K562 (cell line): ENCODE measurements around the gene IRX6. TPM values are rescaled to one million over a fixed set of nuclear protein-coding genes. Genes with fewer than 3 reads are reported as not detected.

Experiments used
- ATAC-seq: fragments of 200-7000 bp; cut with Tn5 transposase; 3 replicates; pipeline ENCODE4 v1.9.1; 2020; ENCODE audit warnings: moderate library complexity
- BruUV-seq: library from RNA; stranded (reverse); fragments of 400-500 nt; replicated peaks from 2 replicates; lab custom pipeline; 2021; lab: Mats Ljungman, UMichigan
- CTCF ChIA-PET: fragments of 300-600 bp; formaldehyde crosslinking; extraction: SDS; loops from one replicate; lab custom pipeline; 2021; ENCODE audit warnings: low intra/inter-chr PET ratio; lab: Yijun Ruan, JAX
- POLR2A ChIA-PET: fragments of 300-600, 350-650 bp; sonication (Branson Sonifier 250); formaldehyde crosslinking; extraction: SDS; loops from one replicate; lab custom pipeline; 2021; ENCODE audit warnings: antibody characterized with exemption, inconsistent platforms; lab: Yijun Ruan, JAX
- DNase-seq, 4 experiments: peaks; one replicate each; pipeline versions ENCODE4 v3.0.0 to v3.0.0-alpha.2; 2011 to 2018; ENCODE audit warnings: low spot score in 3 of 4, mixed read lengths in 3 of 4; ENCODE audit errors: extremely low read depth in 1 of 4
- FAIRE-seq: peaks from 2 replicates; lab custom pipeline; 2011; peaks lifted over from hg19 to GRCh38; lab: Jason Lieb, UNC
- H2AFZ ChIP-seq: 2 replicates; pipeline ENCODE4 v1.6.0; 2011; ENCODE audit warnings: low read depth, low read length, control low read depth, inconsistent platforms
- H3K27ac ChIP-seq: fragments of 200-600 bp; 3 replicates; pipeline ENCODE4 v1.8.0; 2011; ENCODE audit warnings: low read depth, mild to moderate bottlenecking, control low read depth, inconsistent platforms, low read length, moderate library complexity, mixed read lengths; ENCODE audit errors: extremely low read depth
- H3K27me3 ChIP-seq, 2 experiments: fragments of 300-600 bp in 1 of 2; 2 replicates in 1 of 2; 3 replicates in 1 of 2; pipeline versions ENCODE4 v1.6.0 to v1.8.0; 2011; ENCODE audit warnings: inconsistent platforms in 2 of 2, low read length in 2 of 2, mild to moderate bottlenecking in 1 of 2, mixed read lengths in 1 of 2, moderate library complexity in 1 of 2; ENCODE audit not compliant: control insufficient read depth in 2 of 2, insufficient read depth in 2 of 2
- H3K36me3 ChIP-seq: fragments of 300-600 bp; 3 replicates; pipeline ENCODE4 v1.8.0; 2011; ENCODE audit warnings: mild to moderate bottlenecking, low read length, inconsistent platforms; ENCODE audit not compliant: control insufficient read depth, insufficient read depth
- H3K4me1 ChIP-seq, 2 experiments: fragments of 200-600 bp in 1 of 2; replicated peaks in 1 of 2; 2 replicates in 1 of 2; 3 replicates in 1 of 2; pipeline versions ENCODE4 v1.5.1 to v1.8.0; 2011; ENCODE audit warnings: inconsistent platforms in 2 of 2, low read length in 2 of 2, mild to moderate bottlenecking in 1 of 2, mixed read lengths in 1 of 2, moderate library complexity in 1 of 2; ENCODE audit not compliant: control insufficient read depth in 2 of 2, insufficient read depth in 2 of 2
- H3K4me2 ChIP-seq: 2 replicates; pipeline ENCODE4 v1.6.1; 2011; ENCODE audit warnings: low read length, control low read depth, inconsistent platforms, mixed read lengths; ENCODE audit not compliant: insufficient read depth
- H3K4me3 ChIP-seq: fragments of 200-600 bp; sonication (generic), shearing (Covaris generic); 2 replicates; pipeline ENCODE4 v1.5.1; 2016; ENCODE audit warnings: control low read depth, inconsistent platforms
- H3K79me2 ChIP-seq: fragments of 200-600 bp; 3 replicates; pipeline ENCODE4 v1.8.0; 2011; ENCODE audit warnings: low read length, inconsistent platforms; ENCODE audit not compliant: control insufficient read depth, insufficient read depth
- H3K9ac ChIP-seq, 2 experiments: 2 replicates each; pipeline versions ENCODE4 v1.6.0 to v1.6.1; 2011; ENCODE audit warnings: low read depth in 2 of 2, low read length in 2 of 2, control low read depth in 1 of 2, inconsistent platforms in 1 of 2, mild to moderate bottlenecking in 1 of 2, mixed read lengths in 1 of 2; ENCODE audit not compliant: insufficient read depth in 1 of 2
- H3K9me1 ChIP-seq: one replicate; pipeline ENCODE4 v1.6.0; 2011; ENCODE audit warnings: inconsistent platforms, mild to moderate bottlenecking, low read length, moderate library complexity; ENCODE audit not compliant: control insufficient read depth, insufficient read depth
- H3K9me3 ChIP-seq: replicated peaks from 2 replicates; pipeline ENCODE4 v1.5.1; 2011; ENCODE audit warnings: low read depth, low read length, inconsistent platforms; ENCODE audit not compliant: control insufficient read depth, insufficient read depth
- H4K20me1 ChIP-seq: replicated peaks from 2 replicates; pipeline ENCODE4 v1.6.1; 2011; ENCODE audit warnings: low read length, inconsistent platforms, mixed read lengths; ENCODE audit not compliant: control insufficient read depth, insufficient read depth
- KDM1A ChIP-seq, 2 experiments: fragments of 450-650 bp; IDR thresholded peaks; 2 replicates each; pipeline ENCODE4 v1.6.1; 2016; ENCODE audit warnings: mild to moderate bottlenecking in 2 of 2
- MEIS2 ChIP-seq: fragments of 450-650 bp; IDR thresholded peaks from 2 replicates; pipeline ENCODE4 v1.6.1; 2014; ENCODE audit warnings: mild to moderate bottlenecking; ENCODE audit not compliant: partially characterized antibody
- NR2F6 ChIP-seq: fragments of 450-650 bp; formaldehyde crosslinking; IDR thresholded peaks from 2 replicates; pipeline ENCODE4 v1.4.0; 2020; ENCODE audit warnings: mild to moderate bottlenecking
- PHB2 ChIP-seq: fragments of 450-650 bp; IDR thresholded peaks from 2 replicates; pipeline ENCODE4 v1.6.1; 2017; ENCODE audit warnings: low read depth
- POLR3G ChIP-seq: IDR thresholded peaks from 2 replicates; pipeline ENCODE4 v1.6.1; 2011; ENCODE audit not compliant: insufficient read length, insufficient replicate concordance; ENCODE audit errors: extremely low read depth
- PRPF4 ChIP-seq: fragments of 200-400 bp; formaldehyde crosslinking; IDR thresholded peaks from one replicate; pipeline ENCODE4 v1.6.1; 2017; ENCODE audit warnings: low read length, low read depth, mild to moderate bottlenecking; ENCODE audit not compliant: insufficient read depth, poor library complexity, severe bottlenecking
- RBFOX2 ChIP-seq: fragments of 200-400 bp; formaldehyde crosslinking; IDR thresholded peaks from 2 replicates; pipeline ENCODE4 v1.6.1; 2017; ENCODE audit warnings: low read depth, mild to moderate bottlenecking, low read length, moderate library complexity
- SMAD4 ChIP-seq: fragments of 250-450 bp; sonication (Bioruptor Pico); conservative IDR thresholded peaks from 2 replicates; pipeline ENCODE4 v1.8.0; 2021; ENCODE audit warnings: inconsistent platforms, mild to moderate bottlenecking, moderate library complexity
- SMC3 ChIP-seq: conservative IDR thresholded peaks from 2 replicates; pipeline ENCODE4 v1.6.1; 2011; ENCODE audit warnings: low read depth, low read length, improper control_type of control experiment; ENCODE audit not compliant: insufficient read depth
- TBP ChIP-seq: optimal IDR thresholded peaks from 2 replicates; pipeline ENCODE3; 2011; ENCODE audit warnings: low read depth, low read length, improper control_type of control experiment
- TEAD1 ChIP-seq, 2 experiments: fragments of 450-650 bp in 1 of 2; sonication (generic) in 1 of 2; formaldehyde crosslinking; IDR thresholded peaks; 2 replicates each; pipeline versions ENCODE4 v1.4.0 to v1.8.0; 2020 to 2022; ENCODE audit warnings: mild to moderate bottlenecking in 2 of 2, missing genetic modification reagents in 1 of 2
- ZBTB1 ChIP-seq: sonication (generic); formaldehyde crosslinking; IDR thresholded peaks from 2 replicates; pipeline ENCODE4 v1.8.1; 2023; ENCODE audit warnings: missing genetic modification reagents, low read depth, mild to moderate bottlenecking, borderline replicate concordance
- WGBS: fragments of 100-300 bp; shearing (Covaris generic); methylation state at CpG from one replicate; pipeline ENCODE4 v1.1.6; 2016; ENCODE audit warnings: low coverage, mixed read lengths; ENCODE audit not compliant: insufficient coverage; ENCODE audit errors: missing lambda C conversion rate; 5-methylcytosine and 5-hydroxymethylcytosine counted together
- in situ Hi-C: fragments of 300-500 bp; cut with MboI; formaldehyde crosslinking; loops from 4 replicates; pipeline ENCODE4 v1.15.0; 2018; ENCODE audit warnings: inconsistent platforms, mixed read lengths
- intact Hi-C: fragments of 100-400 bp; cut with micrococcal nuclease; formaldehyde crosslinking; loops from 2 replicates; pipeline ENCODE4 v1.14.2; 2022
- polyA plus RNA-seq, 8 experiments: library from polyadenylated mRNA; depleted of rRNA in 4 of 8; stranded (reverse) in 5 of 8; unstranded in 3 of 8; fragments of >200 nt; fragmentation: Nextera tagmentation in 2 of 8; fragmentation: Illumina TruSeq in 1 of 8; extraction: Ambion mirVana in 2 of 8; extraction: Trizol in 1 of 8; gene quantifications; 2 replicates each; pipeline versions ENCODE4 v1.2.1 to v1.2.3, GENCODE V29; 2011 to 2014; ENCODE audit warnings: inconsistent platforms in 1 of 8, missing spikeins in 1 of 8
- total RNA-seq, 7 experiments: library from RNA; depleted of rRNA in 6 of 7; stranded (reverse); fragments of >200 nt in 6 of 7; fragmentation: Illumina TruSeq in 2 of 7; extraction: Trizol in 2 of 7; gene quantifications; 2 replicates each; pipeline versions ENCODE4 v1.2.1 to v1.2.3, GENCODE V29; 2011 to 2021; ENCODE audit warnings: low replicate concordance in 1 of 7
- TF ChIP-seq, protein P1 (sequence below): fragments of 200-800 bp; sonication (Bioruptor generic); IDR thresholded peaks from 2 replicates; pipeline ENCODE4 v1.6.1; 2017; ENCODE audit warnings: missing genetic modification characterization, missing compliant biosample characterization
- TF ChIP-seq, protein P2 (sequence below): sonication (generic); formaldehyde crosslinking; IDR thresholded peaks from 2 replicates; pipeline ENCODE4 v1.8.0; 2023; ENCODE audit warnings: mild to moderate bottlenecking, missing genetic modification reagents
- TF ChIP-seq, protein P3 (sequence below): fragments of 250-450 bp; sonication (Bioruptor Pico); IDR thresholded peaks from 2 replicates; pipeline ENCODE4 v1.9.0; 2021; ENCODE audit warnings: mild to moderate bottlenecking
- TF ChIP-seq, protein P4 (sequence below): sonication (generic); formaldehyde crosslinking; IDR thresholded peaks from 2 replicates; pipeline ENCODE4 v1.8.1; 2023; ENCODE audit warnings: mild to moderate bottlenecking, missing genetic modification reagents
- TF ChIP-seq, protein P5 (sequence below): sonication (generic); formaldehyde crosslinking; IDR thresholded peaks from 2 replicates; pipeline ENCODE4 v1.8.1; 2023; ENCODE audit warnings: mild to moderate bottlenecking, missing genetic modification reagents, moderate library complexity

IRX6 gene
- total and polyA plus RNA-seq, 9 of the 15 experiments (the other 6 are each of a cell fraction or from before 2014, with no cell fraction given) = 0.07 to 0.29 (median 0.14) TPM; not detected in 4

DNA sequence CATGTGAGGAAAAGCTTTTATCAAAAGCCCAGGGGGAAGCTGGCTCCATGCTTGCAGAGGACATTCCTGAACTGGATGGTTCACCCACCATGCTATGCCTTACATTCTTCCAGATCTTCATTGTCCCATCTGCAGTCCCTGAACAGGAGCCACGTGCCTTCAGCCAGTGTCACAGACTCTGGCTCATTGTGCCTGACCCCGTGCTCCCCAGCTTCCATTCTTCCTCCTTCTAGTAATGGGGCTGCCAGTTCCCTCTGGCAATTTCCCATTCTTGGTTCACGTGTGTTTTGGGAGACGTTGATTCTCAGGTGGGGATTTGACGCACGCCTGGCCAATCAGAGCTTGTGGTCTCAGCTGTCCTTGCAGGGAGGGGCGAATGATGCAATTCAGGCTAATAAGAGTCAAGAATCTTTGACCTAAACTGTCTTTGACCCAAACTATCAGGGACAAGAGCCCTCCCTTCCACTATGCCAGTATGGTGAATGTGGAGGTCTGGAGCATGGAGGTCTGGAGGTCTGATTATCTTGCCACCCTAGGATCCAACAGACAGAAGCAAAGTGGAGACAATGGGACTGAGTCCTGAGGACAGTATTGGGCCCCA, 52.7 kb downstream of the IRX6 start:
- H3K36me3 ChIP-seq = no peaks in the 10 kb centered on the region
- CTCF ChIA-PET = no interaction called here
- no peak overlapping the region for H3K4me2 ChIP-seq
- H3K79me2 ChIP-seq = no peaks in the 10 kb centered on the region
- POLR2A ChIA-PET = interaction anchor here (0.7 kb wide), 1 partner anchor 16 kb away, joined by 3 read pairs; no protein-coding TSS in a partner anchor
- H3K4me1 ChIP-seq = peaks cover 0 to 3% of the 10 kb centered on the region in 2 experiments; a peak in 1 of 5 replicates
- no peak overlapping the region for H3K9ac ChIP-seq
- in situ Hi-C loops = no loop called here
- no peak overlapping the region for H3K27ac ChIP-seq
- ATAC-seq = peak; percentile 82
- intact Hi-C loops = no loop called here
- no peak overlapping the region for H3K4me3 ChIP-seq
- BruUV-seq = no TSS peak
- H3K9me3 ChIP-seq = no peaks in the 10 kb centered on the region
- H2AFZ ChIP-seq = no peak overlapping the region
- H3K27me3 ChIP-seq = peaks cover 4 to 17% of the 10 kb centered on the region in 2 experiments; a peak in 3 of 5 replicates
- H4K20me1 ChIP-seq = no peaks in the 10 kb centered on the region
- H3K9me1 ChIP-seq = no peaks in the 10 kb centered on the region
- 3% methylated on average over 7 of the region's 7 CpGs for WGBS
- FAIRE-seq = no peak
- DNase-seq = no peak
- TF ChIP-seq PRPF4 (no peak), NR2F6 (CRISPR knock-in tag) (no peak), TBP (no peak), PHB2 (no peak), ZBTB1 (CRISPR knock-in tag) (no peak), SMC3 (no peak), KDM1A (IDR thresholded peaks at IDR 0.05) (no peak), SMAD4 (CRISPR knock-in tag) (0 out of 2 replicates have a peak, but pooled peaks have one; percentile 63), POLR3G (no peak), RBFOX2 (no peak), TEAD1 (CRISPR knock-in tag; IDR thresholded peaks at IDR 0.05) (no peak), MEIS2 (no peak)
- TF ChIP-seq, protein P1, sequence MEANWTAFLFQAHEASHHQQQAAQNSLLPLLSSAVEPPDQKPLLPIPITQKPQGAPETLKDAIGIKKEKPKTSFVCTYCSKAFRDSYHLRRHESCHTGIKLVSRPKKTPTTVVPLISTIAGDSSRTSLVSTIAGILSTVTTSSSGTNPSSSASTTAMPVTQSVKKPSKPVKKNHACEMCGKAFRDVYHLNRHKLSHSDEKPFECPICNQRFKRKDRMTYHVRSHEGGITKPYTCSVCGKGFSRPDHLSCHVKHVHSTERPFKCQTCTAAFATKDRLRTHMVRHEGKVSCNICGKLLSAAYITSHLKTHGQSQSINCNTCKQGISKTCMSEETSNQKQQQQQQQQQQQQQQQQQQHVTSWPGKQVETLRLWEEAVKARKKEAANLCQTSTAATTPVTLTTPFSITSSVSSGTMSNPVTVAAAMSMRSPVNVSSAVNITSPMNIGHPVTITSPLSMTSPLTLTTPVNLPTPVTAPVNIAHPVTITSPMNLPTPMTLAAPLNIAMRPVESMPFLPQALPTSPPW = peak; percentile 21; the same call in 1 of the 2 replicates
- TF ChIP-seq, protein P2, sequence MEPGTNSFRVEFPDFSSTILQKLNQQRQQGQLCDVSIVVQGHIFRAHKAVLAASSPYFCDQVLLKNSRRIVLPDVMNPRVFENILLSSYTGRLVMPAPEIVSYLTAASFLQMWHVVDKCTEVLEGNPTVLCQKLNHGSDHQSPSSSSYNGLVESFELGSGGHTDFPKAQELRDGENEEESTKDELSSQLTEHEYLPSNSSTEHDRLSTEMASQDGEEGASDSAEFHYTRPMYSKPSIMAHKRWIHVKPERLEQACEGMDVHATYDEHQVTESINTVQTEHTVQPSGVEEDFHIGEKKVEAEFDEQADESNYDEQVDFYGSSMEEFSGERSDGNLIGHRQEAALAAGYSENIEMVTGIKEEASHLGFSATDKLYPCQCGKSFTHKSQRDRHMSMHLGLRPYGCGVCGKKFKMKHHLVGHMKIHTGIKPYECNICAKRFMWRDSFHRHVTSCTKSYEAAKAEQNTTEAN (CRISPR knock-in tag) = no peak
- TF ChIP-seq, protein P3, sequence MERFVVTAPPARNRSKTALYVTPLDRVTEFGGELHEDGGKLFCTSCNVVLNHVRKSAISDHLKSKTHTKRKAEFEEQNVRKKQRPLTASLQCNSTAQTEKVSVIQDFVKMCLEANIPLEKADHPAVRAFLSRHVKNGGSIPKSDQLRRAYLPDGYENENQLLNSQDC (CRISPR knock-in tag) = no peak
- TF ChIP-seq, protein P4, sequence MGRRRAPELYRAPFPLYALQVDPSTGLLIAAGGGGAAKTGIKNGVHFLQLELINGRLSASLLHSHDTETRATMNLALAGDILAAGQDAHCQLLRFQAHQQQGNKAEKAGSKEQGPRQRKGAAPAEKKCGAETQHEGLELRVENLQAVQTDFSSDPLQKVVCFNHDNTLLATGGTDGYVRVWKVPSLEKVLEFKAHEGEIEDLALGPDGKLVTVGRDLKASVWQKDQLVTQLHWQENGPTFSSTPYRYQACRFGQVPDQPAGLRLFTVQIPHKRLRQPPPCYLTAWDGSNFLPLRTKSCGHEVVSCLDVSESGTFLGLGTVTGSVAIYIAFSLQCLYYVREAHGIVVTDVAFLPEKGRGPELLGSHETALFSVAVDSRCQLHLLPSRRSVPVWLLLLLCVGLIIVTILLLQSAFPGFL (CRISPR knock-in tag) = no peak
- TF ChIP-seq, protein P5, sequence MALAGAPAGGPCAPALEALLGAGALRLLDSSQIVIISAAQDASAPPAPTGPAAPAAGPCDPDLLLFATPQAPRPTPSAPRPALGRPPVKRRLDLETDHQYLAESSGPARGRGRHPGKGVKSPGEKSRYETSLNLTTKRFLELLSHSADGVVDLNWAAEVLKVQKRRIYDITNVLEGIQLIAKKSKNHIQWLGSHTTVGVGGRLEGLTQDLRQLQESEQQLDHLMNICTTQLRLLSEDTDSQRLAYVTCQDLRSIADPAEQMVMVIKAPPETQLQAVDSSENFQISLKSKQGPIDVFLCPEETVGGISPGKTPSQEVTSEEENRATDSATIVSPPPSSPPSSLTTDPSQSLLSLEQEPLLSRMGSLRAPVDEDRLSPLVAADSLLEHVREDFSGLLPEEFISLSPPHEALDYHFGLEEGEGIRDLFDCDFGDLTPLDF (CRISPR knock-in tag) = no peak
